Measurements from ENCODE around the gene NLRC5. TPM values are rescaled to one million over a fixed set of nuclear protein-coding genes. Genes with fewer than 3 reads are reported as not detected.
A peak's percentile ranks its signal among the peaks of the same experiment; 100 is the strongest.

The NLRC5 gene
- total RNA-seq, 6 donors from 2014 or later: 29.2 to 361 (median 52.7) TPM

DNA sequence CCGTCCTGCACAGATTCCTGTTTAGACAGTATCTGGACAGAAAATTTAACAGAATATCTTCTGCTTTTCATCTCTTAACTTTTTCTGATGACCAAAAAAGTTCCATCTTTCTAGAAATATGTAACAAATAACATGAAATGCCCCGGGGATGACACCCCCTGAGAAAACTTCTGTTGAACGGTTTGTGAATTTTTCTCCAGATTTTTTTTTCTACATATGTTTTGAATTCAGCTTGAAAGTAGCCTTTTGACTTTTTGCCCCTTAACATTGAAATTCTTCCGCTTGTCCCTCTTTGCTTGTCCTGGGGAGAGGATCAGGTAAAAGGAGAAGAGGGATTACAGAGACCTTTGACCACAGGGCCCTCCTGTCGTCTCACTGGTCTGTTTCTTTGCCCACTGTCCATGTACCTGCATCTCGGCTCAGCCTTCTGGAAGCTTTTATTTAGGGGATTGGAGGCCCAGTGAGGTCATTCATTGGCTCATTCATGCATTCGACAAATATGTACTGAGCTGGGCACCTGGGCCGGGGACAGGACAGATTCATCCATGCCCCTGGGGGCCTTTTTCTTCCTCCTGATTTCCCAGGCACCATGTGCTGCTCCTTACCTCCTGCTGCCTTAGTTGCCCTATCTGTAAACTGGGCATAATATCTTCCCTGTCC, 83.4 kb downstream of the NLRC5 start:
- no peak for TF ChIP-seq POLR2A (IDR thresholded peaks at IDR 0.05)
- TF ChIP-seq, protein P1, sequence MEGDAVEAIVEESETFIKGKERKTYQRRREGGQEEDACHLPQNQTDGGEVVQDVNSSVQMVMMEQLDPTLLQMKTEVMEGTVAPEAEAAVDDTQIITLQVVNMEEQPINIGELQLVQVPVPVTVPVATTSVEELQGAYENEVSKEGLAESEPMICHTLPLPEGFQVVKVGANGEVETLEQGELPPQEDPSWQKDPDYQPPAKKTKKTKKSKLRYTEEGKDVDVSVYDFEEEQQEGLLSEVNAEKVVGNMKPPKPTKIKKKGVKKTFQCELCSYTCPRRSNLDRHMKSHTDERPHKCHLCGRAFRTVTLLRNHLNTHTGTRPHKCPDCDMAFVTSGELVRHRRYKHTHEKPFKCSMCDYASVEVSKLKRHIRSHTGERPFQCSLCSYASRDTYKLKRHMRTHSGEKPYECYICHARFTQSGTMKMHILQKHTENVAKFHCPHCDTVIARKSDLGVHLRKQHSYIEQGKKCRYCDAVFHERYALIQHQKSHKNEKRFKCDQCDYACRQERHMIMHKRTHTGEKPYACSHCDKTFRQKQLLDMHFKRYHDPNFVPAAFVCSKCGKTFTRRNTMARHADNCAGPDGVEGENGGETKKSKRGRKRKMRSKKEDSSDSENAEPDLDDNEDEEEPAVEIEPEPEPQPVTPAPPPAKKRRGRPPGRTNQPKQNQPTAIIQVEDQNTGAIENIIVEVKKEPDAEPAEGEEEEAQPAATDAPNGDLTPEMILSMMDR (IDR thresholded peaks at IDR 0.05): no peak
- TF ChIP-seq POLR2AphosphoS5 (IDR thresholded peaks at IDR 0.05): no peak
- TF ChIP-seq EP300 (IDR thresholded peaks at IDR 0.05): no peak
- peaks cover 0 to 60% (median 11%) of the 10 kb centered on the region in 4 donors for H3K36me3 ChIP-seq
- no peaks in the 10 kb centered on the region for H3K27me3 ChIP-seq
- H3K4me1 ChIP-seq: peaks cover 0 to 3% (median 0%) of the 10 kb centered on the region in 4 donors
- WGBS, 2 donors: 78 to 81% methylated on average over 8 of the region's 8 CpGs
- H3K4me3 ChIP-seq: no peak overlapping the region
- no peak overlapping the region for H3K27ac ChIP-seq
- no peak for ATAC-seq (ENCODE audit: low FRiP score in 2 of 2)
- no peak for DNase-seq
- no peaks in the 10 kb centered on the region for H3K9me3 ChIP-seq

- H3K4me1 ChIP-seq: no peaks in the 10 kb centered on the region
- no peak overlapping the region for H3K4me3 ChIP-seq
- H3K9me3 ChIP-seq: no peaks in the 10 kb centered on the region
- no peaks in the 10 kb centered on the region for H3K27me3 ChIP-seq
- TF ChIP-seq POLR2A (IDR thresholded peaks at IDR 0.05) (no peak), POLR2AphosphoS5 (IDR thresholded peaks at IDR 0.05) (no peak), EP300 (IDR thresholded peaks at IDR 0.05) (no peak)
- TF ChIP-seq, protein P1 (IDR thresholded peaks at IDR 0.05): no peak
- ATAC-seq (ENCODE audit: low FRiP score in 2 of 2): peak in 1 of 2 donors; percentile 27
- no peak overlapping the region for H3K27ac ChIP-seq
- WGBS, 2 donors: 92 to 100% methylated on average over 1 to 6 of the region's 7 CpGs
- no peak for DNase-seq
- peaks cover 4 to 78% (median 24%) of the 10 kb centered on the region in 4 donors for H3K36me3 ChIP-seq
Observed at GRCh38 chr16:57077714-57078113, 88.4 kb downstream of the NLRC5 start.

DNA sequence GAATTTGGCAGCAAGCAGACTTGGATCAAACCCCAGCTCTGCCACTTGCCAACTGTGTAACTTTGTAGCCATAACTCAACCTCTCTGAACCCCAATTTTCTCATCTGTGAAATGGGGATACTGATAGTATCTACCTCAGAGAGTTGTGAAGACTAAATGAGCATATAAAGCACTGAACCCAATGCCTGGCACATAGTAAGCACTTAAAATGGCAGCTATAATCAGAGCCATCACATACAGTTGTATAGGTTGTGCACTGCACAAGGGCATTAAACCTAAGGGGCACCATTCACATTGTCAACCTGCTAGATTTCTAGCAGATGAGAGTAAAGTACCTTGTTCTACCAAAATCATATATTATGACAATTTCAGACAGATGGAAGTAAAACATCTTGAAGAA, 92.4 kb downstream of the NLRC5 start:
- no peak overlapping the region for H3K27ac ChIP-seq
- peaks cover 4 to 64% (median 19%) of the 10 kb centered on the region in 4 donors for H3K36me3 ChIP-seq
- ATAC-seq (ENCODE audit: low FRiP score in 2 of 2) (no peak), DNase-seq (no peak)
- H3K4me1 ChIP-seq: peaks cover 6 to 14% (median 10%) of the 10 kb centered on the region in 4 donors
- TF ChIP-seq POLR2A (IDR thresholded peaks at IDR 0.05): no peak
- no peak for TF ChIP-seq POLR2AphosphoS5 (IDR thresholded peaks at IDR 0.05)
- TF ChIP-seq, protein P1 (IDR thresholded peaks at IDR 0.05): no peak
- no peak for TF ChIP-seq EP300 (IDR thresholded peaks at IDR 0.05)
- no peaks in the 10 kb centered on the region for H3K27me3 ChIP-seq
- no peaks in the 10 kb centered on the region for H3K9me3 ChIP-seq
- no peak overlapping the region for H3K4me3 ChIP-seq

DNA sequence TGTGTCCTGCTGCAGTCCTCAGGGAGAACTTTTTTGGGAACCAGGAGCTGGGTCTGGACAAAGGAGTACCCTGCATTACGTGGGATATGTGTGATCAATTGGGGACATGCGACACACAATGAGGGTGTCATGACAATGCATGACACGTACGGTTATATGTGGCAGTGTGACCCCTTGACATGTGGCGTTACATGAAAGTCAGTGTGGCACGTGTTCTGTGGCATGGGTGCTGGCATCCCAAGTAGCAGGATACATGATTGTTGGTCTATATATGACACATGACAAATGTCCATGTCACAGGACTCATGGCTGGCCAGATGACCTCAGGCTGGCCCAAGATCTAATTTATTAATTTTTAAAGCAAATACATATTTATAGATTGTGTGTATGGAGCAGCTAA, 93.3 kb downstream of the NLRC5 start:
- H3K27me3 ChIP-seq: no peaks in the 10 kb centered on the region
- 94 to 95% methylated on average over 6 of the region's 6 CpGs for WGBS, 2 donors
- peaks cover 4 to 54% (median 16%) of the 10 kb centered on the region in 4 donors for H3K36me3 ChIP-seq
- TF ChIP-seq, protein P1 (IDR thresholded peaks at IDR 0.05): no peak
- TF ChIP-seq EP300 (IDR thresholded peaks at IDR 0.05) (no peak), POLR2AphosphoS5 (IDR thresholded peaks at IDR 0.05) (no peak), POLR2A (IDR thresholded peaks at IDR 0.05) (no peak)
- ATAC-seq (ENCODE audit: low FRiP score in 2 of 2) (no peak), DNase-seq (no peak)
- H3K27ac ChIP-seq: no peak overlapping the region
- H3K4me3 ChIP-seq: no peak overlapping the region
- H3K9me3 ChIP-seq: no peaks in the 10 kb centered on the region
- peaks cover 6 to 14% (median 10%) of the 10 kb centered on the region in 4 donors for H3K4me1 ChIP-seq
